ENCODE results near the gene TTN. TPM values are rescaled to one million over a fixed set of nuclear protein-coding genes. Genes with fewer than 3 reads are reported as not detected.
A peak's percentile ranks its signal among the peaks of the same experiment; 100 is the strongest.

The TTN gene
- 7.6 TPM for total RNA-seq

DNA sequence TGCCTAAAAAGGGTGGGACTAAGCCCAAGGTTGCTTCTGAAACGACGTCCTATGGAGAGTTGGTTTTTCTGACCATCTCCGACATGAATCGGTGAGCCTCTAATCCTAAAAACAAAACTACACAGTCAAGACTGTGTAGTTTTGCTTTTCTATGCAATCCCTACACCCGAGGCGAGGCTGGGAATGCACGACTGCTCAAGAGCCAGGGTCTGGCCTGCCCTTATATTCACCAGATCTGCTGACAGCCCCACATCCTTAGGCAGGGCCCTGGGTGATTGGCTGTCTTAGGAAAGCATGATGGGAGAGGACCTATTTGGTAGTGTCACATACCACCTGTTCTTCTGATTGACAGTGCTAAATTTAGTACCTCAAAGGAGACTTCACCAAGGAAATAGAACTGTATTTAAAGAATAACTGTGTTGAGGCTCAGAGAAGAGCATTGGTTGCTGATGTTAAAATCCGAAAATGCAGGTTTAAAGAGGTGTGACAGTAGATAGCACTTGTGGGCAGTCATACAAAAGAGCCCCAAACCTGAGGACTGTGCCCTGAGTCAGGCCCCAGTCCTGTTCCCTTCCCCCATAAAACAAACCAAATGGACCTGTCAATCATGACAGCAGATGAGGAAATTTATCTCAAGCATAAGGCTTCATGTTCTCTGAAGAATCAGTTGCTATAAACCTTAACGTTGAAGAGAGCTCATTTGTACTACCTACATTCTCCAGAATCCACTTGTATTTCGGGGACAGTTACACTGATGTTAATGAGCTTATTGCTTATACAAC is at the start of gene TTN:
Gene TTN, minus strand, starts transcription at position 197 of the 782 bp plus-strand sequence. CDS start 2,781 bp downstream, outside the sequence.
- DNase-seq (ENCODE audit: low spot score in 2 of 2), result no peak
- intact Hi-C loops (cut with DNase I), result no loop called here

DNA sequence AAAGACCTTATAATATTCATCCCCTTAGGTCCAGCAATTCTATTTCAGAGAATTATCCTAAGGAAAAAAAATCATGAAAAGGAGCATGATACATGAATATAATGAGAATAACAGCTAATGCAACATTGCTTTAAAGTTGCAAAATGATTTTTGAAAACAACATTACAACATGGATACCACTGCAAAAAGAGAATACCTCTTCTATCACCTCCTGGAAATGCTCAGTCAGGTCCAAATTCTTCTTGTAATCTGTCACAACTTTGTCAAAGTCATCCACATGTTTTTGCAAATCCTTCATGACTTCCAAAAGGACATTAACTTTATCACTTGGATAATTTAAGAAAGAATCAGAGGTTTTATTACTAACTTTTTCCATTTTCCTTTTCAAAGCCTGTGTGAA is 47.9 kb upstream of the TTN start:
- no peak for DNase-seq (ENCODE audit: low spot score in 2 of 2)
- Histone ChIP-seq H3K27ac (no peak overlapping the region), H3K36me3 (no peaks in the 10 kb centered on the region), H3K27me3 (no peaks in the 10 kb centered on the region), H3K4me1 (peaks cover 0 to 13% of the 10 kb centered on the region in 2 donors), H3K9me3 (no peaks in the 10 kb centered on the region), H3K4me3 (no peak overlapping the region)
- TF ChIP-seq, protein P1, sequence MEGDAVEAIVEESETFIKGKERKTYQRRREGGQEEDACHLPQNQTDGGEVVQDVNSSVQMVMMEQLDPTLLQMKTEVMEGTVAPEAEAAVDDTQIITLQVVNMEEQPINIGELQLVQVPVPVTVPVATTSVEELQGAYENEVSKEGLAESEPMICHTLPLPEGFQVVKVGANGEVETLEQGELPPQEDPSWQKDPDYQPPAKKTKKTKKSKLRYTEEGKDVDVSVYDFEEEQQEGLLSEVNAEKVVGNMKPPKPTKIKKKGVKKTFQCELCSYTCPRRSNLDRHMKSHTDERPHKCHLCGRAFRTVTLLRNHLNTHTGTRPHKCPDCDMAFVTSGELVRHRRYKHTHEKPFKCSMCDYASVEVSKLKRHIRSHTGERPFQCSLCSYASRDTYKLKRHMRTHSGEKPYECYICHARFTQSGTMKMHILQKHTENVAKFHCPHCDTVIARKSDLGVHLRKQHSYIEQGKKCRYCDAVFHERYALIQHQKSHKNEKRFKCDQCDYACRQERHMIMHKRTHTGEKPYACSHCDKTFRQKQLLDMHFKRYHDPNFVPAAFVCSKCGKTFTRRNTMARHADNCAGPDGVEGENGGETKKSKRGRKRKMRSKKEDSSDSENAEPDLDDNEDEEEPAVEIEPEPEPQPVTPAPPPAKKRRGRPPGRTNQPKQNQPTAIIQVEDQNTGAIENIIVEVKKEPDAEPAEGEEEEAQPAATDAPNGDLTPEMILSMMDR (IDR thresholded peaks at IDR 0.05), result no peak
- intact Hi-C loops (cut with DNase I), result loop anchor here (5.0 kb wide), 1 partner anchor 37 kb away; no protein-coding TSS in a partner anchor

More for the DNA sequence above, at the start of gene TTN:
- Histone ChIP-seq H3K27ac (no peak within 1 kb of the TSS), H3K36me3 (no peaks in the 10 kb centered on the region), H3K27me3 (no peaks in the 10 kb centered on the region), H3K4me3 (no peak within 1 kb of the TSS), H3K9me3 (no peaks in the 10 kb centered on the region), H3K4me1 (no peaks in the 10 kb centered on the region)
- TF ChIP-seq, protein P1 (IDR thresholded peaks at IDR 0.05), result no peak

DNA sequence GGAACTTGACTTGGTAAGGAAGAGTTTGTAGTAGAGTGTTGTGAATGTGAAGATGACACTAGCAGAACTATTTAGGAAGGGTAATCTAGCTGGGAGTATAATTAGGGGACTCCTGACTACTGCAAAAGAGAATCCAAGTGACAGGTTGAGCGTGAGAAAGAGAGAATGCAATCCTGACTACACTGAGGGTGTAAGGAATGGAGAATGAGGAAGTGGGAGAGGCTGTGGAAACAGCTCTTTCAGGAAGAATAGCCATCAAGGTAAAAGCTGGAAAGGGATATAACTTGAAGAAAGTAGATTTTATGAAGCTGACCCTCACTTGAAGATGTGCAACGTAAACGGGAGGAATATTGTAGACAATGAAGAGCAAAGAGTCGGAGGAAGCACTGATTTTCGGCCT is 41.1 kb upstream of the TTN start:
- DNase-seq (ENCODE audit: low spot score in 2 of 2), result no peak
- Histone ChIP-seq H3K4me3 (no peak overlapping the region), H3K27ac (no peak overlapping the region), H3K4me1 (peaks cover 0 to 29% of the 10 kb centered on the region in 2 donors), H3K27me3 (no peaks in the 10 kb centered on the region), H3K9me3 (no peaks in the 10 kb centered on the region), H3K36me3 (no peaks in the 10 kb centered on the region)
- TF ChIP-seq, protein P1 (IDR thresholded peaks at IDR 0.05), result no peak
- intact Hi-C loops (cut with DNase I), result no loop called here

DNA sequence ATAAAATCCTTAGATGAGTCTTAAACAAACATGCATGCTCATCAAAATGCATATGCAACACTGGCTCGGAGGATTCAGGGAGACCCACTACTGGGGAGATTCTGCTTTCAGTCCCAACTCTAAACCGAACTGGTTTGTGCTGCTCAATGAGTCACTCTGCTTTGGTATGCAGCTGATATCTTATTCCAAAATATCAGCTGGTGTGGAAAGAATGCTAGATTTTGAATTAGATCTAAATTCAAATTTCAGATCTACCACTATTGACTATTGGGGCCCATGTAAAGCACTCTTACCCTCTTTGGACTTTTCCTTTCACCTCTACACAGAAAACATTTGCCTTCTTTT is 39.2 kb upstream of the TTN start:
- TF ChIP-seq, protein P1 (IDR thresholded peaks at IDR 0.05), result no peak
- intact Hi-C loops (cut with DNase I), result no loop called here
- no peaks in the 10 kb centered on the region for H3K27me3 ChIP-seq
- no peak for DNase-seq (ENCODE audit: low spot score in 2 of 2)
- H3K36me3 ChIP-seq, result no peaks in the 10 kb centered on the region
- H3K4me1 ChIP-seq, result peaks cover 0 to 29% of the 10 kb centered on the region in 2 donors
- H3K27ac ChIP-seq, result no peak overlapping the region
- no peak overlapping the region for H3K4me3 ChIP-seq
- H3K9me3 ChIP-seq, result no peaks in the 10 kb centered on the region

DNA sequence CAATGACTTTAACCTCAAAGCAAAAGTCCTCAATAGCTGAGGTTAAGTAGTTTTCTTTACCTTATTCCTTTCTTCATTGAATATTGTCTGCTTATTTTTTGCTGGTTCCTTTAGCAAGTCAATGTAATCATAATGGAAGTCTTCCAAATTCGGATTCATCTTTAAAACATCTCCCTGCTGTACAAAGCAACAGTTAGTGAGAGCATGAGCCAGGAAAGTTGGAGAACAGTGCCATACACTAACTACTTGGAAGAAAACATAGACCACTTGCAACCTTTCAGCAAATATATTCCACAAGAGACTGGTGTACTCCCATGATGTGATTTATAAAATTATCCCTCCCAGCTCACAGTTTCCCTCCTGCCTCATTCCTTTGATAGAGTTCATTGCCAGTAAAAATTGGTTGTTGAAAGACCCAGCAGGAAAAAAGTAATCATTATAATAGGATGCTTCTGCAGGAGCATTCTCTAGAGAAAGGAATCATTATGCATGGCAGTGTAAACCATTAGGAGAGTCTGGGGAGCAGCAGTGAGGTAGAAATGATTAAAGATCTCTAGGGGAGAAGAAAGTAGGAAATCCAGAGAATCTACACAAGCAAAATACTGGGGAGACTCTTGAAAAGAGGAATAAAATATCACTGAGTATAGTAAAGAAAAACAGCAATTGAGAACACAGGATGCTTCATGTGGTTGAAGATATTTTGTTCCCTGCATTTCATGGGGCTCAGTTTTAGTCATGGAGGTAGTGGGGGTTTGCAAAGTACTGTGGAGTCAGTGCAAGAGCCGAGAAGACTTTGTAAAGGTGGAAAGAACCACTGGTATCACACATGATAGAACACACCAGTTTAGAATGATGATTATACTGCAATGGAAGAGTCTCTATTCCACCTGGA is 38.6 kb upstream of the TTN start:
- TF ChIP-seq, protein P1 (IDR thresholded peaks at IDR 0.05), result no peak
- intact Hi-C loops (cut with DNase I), result no loop called here
- H3K4me3 ChIP-seq, result no peak overlapping the region

More for the DNA sequence above, 38.6 kb upstream of the TTN start:
- no peak for DNase-seq (ENCODE audit: low spot score in 2 of 2)
- Histone ChIP-seq H3K4me1 (peaks cover 0 to 29% of the 10 kb centered on the region in 2 donors), H3K9me3 (no peaks in the 10 kb centered on the region), H3K27me3 (no peaks in the 10 kb centered on the region), H3K36me3 (no peaks in the 10 kb centered on the region), H3K27ac (peak overlapping the region; percentile 51 to 69)

All from ascending aorta (tissue), 2 donors.